Body of pancreas (tissue), 4 donors: Measurements from ENCODE around the gene ATP7B. TPM values are rescaled to one million over a fixed set of nuclear protein-coding genes. Genes with fewer than 3 reads are reported as not detected.

ENCODE experiments used
- ATAC-seq: fragments of 150-250 bp; one replicate; pipeline ENCODE4 v1.9.1; 2016
- DNase-seq, 4 donors: peaks; one replicate each; pipeline ENCODE4 v3.0.0-alpha.2; 2019
- H3K27ac ChIP-seq, 4 donors: fragments of 200-600 bp; sonication (generic); 1 replicate in 3 of 4; 2 replicates in 1 of 4; pipeline versions ENCODE4 v1.5.1 to v1.6.1; 2016 to 2019; ENCODE audit warnings: mild to moderate bottlenecking in 1 of 4, mixed read lengths in 1 of 4, moderate library complexity in 1 of 4
- H3K27me3 ChIP-seq, 2 donors: fragments of 200-600 bp; sonication (generic); one replicate each; pipeline ENCODE4 v1.6.0; 2016; ENCODE audit warnings: mild to moderate bottlenecking in 1 of 2
- H3K36me3 ChIP-seq, 2 donors: fragments of 200-600 bp; sonication (generic); replicated peaks in 1 of 2; 2 replicates each; pipeline ENCODE4 v1.5.1; 2016; ENCODE audit warnings: low read depth in 2 of 2; ENCODE audit not compliant: insufficient read depth in 1 of 2
- H3K4me1 ChIP-seq: fragments of 200-600 bp; sonication (generic); one replicate; pipeline ENCODE4 v1.6.0; 2016
- H3K4me3 ChIP-seq, 2 donors: fragments of 200-600 bp; sonication (generic); 1 replicate in 1 of 2; 2 replicates in 1 of 2; pipeline ENCODE4 v1.5.1; 2016 to 2019
- H3K9me3 ChIP-seq, 3 donors: fragments of 200-600 bp; sonication (generic); 1 replicate in 2 of 3; 2 replicates in 1 of 3; pipeline ENCODE4 v1.5.1; 2016
- POLR2A ChIP-seq, 3 donors: fragments of 450-650 bp; IDR thresholded peaks; one replicate each; pipeline ENCODE4 v1.6.1; 2016; ENCODE audit warnings: antibody characterized with exemption in 3 of 3, mild to moderate bottlenecking in 2 of 3
- WGBS, 2 donors: methylation state at CpG; one replicate each; pipeline ENCODE4 v1.1.5; 2017; 5-methylcytosine and 5-hydroxymethylcytosine counted together
- intact Hi-C: fragments of 100-400 bp; cut with DNase I; formaldehyde crosslinking; loops from one replicate; pipeline ENCODE4 v1.15.1; 2023
- total RNA-seq, 2 donors: library from RNA; depleted of rRNA; stranded (reverse); fragments of >200 nt; gene quantifications; one replicate each; pipeline ENCODE4 v1.1.0, GENCODE V29; 2016
- TF ChIP-seq, protein P1 (sequence below), 7 experiments: fragments of 450-650 bp in 4 of 7; fragments of 200-600 bp in 3 of 7; sonication (generic) in 3 of 7; IDR thresholded peaks; one replicate each; pipeline ENCODE4 v1.5.1; 2016 to 2019; ENCODE audit warnings: antibody characterized with exemption in 7 of 7

The ATP7B gene
- 1 to 10 TPM; 5.7 to 6.9 TPM for total RNA-seq

DNA sequence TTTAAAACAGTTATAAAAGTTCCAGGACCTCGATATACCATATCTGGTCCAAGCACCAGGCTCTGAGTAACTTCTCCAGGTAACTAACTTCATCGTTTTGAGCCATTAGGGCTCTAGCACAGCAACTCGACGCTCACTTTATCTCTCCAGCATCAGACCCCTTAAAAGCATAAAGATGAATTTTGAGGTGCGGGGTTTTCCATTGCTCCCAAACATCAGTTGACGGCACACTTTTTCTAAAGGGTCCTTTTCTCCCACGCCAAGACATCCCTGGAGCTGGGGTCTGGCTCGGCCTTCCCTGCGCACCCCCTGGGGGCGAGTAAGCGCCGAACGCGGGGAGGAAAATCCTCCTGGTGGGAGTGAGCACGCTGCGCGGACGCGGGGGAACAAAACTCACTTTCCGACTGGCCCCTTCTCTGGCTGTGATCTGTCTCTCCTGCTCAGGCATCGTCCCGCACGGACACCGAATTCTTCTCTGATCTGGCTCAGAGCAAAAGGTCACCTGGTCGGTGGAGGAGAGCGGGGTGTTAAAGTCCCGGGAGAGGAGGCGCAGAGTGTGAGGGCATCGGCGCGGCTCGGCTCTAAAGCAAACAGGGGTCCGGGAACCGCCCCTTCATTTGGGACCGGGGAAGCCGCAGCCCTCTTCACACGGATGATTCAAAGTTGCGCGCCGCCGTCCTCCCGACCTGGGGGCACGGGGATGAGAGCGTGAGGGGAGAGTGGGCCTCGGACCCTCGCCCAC is at the start of gene ATP7B:
Gene ATP7B (minus strand): TSS at position 561 of the 742 bp plus-strand sequence. CDS start 113 bp downstream, at position 448.
- H3K4me1 ChIP-seq = peaks cover 15% of the 10 kb centered on the region
- WGBS, 2 donors = 5 to 13% methylated on average over 19 to 46 of the region's 46 CpGs
- TF ChIP-seq, protein P1, sequence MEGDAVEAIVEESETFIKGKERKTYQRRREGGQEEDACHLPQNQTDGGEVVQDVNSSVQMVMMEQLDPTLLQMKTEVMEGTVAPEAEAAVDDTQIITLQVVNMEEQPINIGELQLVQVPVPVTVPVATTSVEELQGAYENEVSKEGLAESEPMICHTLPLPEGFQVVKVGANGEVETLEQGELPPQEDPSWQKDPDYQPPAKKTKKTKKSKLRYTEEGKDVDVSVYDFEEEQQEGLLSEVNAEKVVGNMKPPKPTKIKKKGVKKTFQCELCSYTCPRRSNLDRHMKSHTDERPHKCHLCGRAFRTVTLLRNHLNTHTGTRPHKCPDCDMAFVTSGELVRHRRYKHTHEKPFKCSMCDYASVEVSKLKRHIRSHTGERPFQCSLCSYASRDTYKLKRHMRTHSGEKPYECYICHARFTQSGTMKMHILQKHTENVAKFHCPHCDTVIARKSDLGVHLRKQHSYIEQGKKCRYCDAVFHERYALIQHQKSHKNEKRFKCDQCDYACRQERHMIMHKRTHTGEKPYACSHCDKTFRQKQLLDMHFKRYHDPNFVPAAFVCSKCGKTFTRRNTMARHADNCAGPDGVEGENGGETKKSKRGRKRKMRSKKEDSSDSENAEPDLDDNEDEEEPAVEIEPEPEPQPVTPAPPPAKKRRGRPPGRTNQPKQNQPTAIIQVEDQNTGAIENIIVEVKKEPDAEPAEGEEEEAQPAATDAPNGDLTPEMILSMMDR (IDR thresholded peaks at IDR 0.05) = peak in 1 of 7 experiments; percentile 11
- no peak for TF ChIP-seq POLR2A (IDR thresholded peaks at IDR 0.05)
- ATAC-seq (peak; percentile 5), DNase-seq (peak in 1 of 4 donors; percentile 24)
- intact Hi-C loops = no loop called here
- H3K4me3 ChIP-seq = peak within 1 kb of the TSS; percentile 90 to 95
- H3K36me3 ChIP-seq = no peaks in the 10 kb centered on the region
- no peaks in the 10 kb centered on the region for H3K9me3 ChIP-seq
- H3K27me3 ChIP-seq = no peaks in the 10 kb centered on the region
- H3K27ac ChIP-seq = peak within 1 kb of the TSS; percentile 8 to 76 (median 75)

DNA sequence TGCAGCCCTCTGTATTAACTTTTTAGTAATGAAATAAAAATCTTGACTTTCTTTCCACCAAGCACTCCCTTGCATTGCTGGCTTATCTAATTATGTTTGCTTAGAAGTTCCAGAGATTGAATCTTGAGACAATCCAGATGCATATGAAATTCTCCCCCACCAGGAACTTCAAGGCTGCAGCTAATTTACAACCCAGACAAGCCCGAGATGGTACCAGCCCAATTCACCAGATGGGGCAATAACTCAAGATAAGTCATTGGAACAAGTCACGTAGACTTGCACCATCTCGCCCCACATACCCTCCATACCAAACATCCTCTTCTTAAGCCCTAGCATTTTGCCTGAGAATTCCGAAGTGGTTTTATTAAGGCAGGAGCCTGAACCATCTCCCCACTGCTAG is 42.2 kb upstream of the ATP7B start:
- TF ChIP-seq, protein P1 (IDR thresholded peaks at IDR 0.05) = no peak
- no peak for TF ChIP-seq POLR2A (IDR thresholded peaks at IDR 0.05)
- H3K27ac ChIP-seq = no peak overlapping the region
- H3K36me3 ChIP-seq = no peaks in the 10 kb centered on the region
- ATAC-seq = no peak
- intact Hi-C loops = no loop called here
- no peaks in the 10 kb centered on the region for H3K4me1 ChIP-seq
- H3K27me3 ChIP-seq = no peaks in the 10 kb centered on the region
- 84 to 89% methylated on average over 4 of the region's 4 CpGs for WGBS, 2 donors
- no peak overlapping the region for H3K4me3 ChIP-seq
- H3K9me3 ChIP-seq = peaks cover 0 to 3% (median 0%) of the 10 kb centered on the region in 3 donors
- DNase-seq = no peak

DNA sequence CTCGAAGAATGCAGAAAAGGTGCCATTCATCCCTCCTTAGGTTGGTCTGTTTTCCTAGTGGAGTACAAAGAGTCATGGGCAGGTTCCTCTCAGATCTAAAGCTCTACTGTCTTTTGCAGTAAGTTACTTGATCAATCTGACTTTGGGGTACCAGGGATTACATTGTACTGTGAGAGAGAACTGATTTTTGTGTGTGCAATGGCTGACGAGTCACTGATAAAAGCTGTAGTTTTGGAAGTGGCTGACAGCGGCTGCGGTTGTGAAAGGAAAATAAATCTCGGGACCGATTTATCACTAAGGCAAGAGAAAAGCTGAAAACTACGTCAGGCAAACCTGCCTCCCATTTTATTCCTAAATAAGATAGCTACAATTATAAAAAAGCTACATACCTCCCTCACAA is 40.1 kb upstream of the ATP7B start:
- Histone ChIP-seq H3K4me1 (no peaks in the 10 kb centered on the region), H3K27ac (no peak overlapping the region), H3K36me3 (no peaks in the 10 kb centered on the region), H3K9me3 (peaks cover 0 to 3% (median 0%) of the 10 kb centered on the region in 3 donors), H3K27me3 (no peaks in the 10 kb centered on the region), H3K4me3 (no peak overlapping the region)
- ATAC-seq (no peak), DNase-seq (no peak)
- WGBS, 2 donors = 55 to 61% methylated on average over 7 of the region's 7 CpGs
- intact Hi-C loops = no loop called here
- TF ChIP-seq POLR2A (IDR thresholded peaks at IDR 0.05) = no peak
- TF ChIP-seq, protein P1 (IDR thresholded peaks at IDR 0.05) = no peak

DNA sequence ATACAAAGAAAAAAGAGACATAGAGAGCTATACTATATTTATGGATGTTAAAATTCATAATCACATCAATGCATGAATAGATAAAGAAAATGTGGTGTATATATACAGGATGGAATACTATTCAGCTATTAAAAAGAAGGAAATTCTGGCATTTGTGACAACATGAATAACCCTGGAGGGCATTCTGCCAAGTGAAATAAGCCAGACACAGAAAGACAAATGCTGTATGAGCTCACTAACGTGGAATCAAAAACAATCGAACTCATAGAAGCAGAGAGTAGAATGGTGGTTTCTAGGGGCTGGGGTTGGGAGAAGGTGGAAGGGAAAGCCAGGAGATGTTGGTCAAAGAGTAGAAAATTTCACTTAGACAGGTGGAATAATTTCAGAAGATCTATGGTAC is 37.3 kb upstream of the ATP7B start:
- H3K4me1 ChIP-seq = no peaks in the 10 kb centered on the region
- no peaks in the 10 kb centered on the region for H3K36me3 ChIP-seq
- no peak overlapping the region for H3K27ac ChIP-seq
- intact Hi-C loops = no loop called here
- H3K4me3 ChIP-seq = no peak overlapping the region
- peaks cover 0 to 3% (median 0%) of the 10 kb centered on the region in 3 donors for H3K9me3 ChIP-seq
- no peaks in the 10 kb centered on the region for H3K27me3 ChIP-seq
- DNase-seq (no peak), ATAC-seq (no peak)
- no peak for TF ChIP-seq POLR2A (IDR thresholded peaks at IDR 0.05)
- TF ChIP-seq, protein P1 (IDR thresholded peaks at IDR 0.05) = no peak
- WGBS, 2 donors = 42 to 61% methylated on average over 2 of the region's 2 CpGs

DNA sequence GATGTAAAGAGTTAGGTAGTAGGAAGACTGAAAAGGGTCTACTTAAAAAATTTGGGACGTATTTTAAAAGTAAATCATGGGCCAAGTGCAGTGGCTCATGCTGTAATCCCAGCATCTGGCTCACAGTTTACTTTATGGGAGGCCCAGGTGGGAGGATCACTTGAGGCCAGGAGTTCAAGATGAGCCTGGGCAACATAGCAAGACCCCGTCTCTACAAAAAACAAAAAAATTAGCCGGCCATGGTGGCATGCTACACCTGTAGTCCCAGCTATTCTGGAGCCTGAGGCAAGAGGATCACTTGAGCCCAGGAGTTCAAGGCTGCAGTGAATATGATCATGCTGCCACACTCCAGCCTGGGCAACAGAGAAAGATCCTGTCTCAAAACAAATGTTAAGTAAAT is 36.2 kb upstream of the ATP7B start:
- H3K4me1 ChIP-seq = no peaks in the 10 kb centered on the region
- no peaks in the 10 kb centered on the region for H3K27me3 ChIP-seq
- H3K27ac ChIP-seq = no peak overlapping the region
- no peaks in the 10 kb centered on the region for H3K36me3 ChIP-seq
- H3K9me3 ChIP-seq = no peaks in the 10 kb centered on the region
- 91 to 93% methylated on average over 3 of the region's 3 CpGs for WGBS, 2 donors
- H3K4me3 ChIP-seq = no peak overlapping the region
- no peak for DNase-seq
- intact Hi-C loops = no loop called here
- ATAC-seq = no peak
- no peak for TF ChIP-seq POLR2A (IDR thresholded peaks at IDR 0.05)
- TF ChIP-seq, protein P1 (IDR thresholded peaks at IDR 0.05) = no peak
